Measurements from ENCODE around the gene IL18R1.

DNA sequence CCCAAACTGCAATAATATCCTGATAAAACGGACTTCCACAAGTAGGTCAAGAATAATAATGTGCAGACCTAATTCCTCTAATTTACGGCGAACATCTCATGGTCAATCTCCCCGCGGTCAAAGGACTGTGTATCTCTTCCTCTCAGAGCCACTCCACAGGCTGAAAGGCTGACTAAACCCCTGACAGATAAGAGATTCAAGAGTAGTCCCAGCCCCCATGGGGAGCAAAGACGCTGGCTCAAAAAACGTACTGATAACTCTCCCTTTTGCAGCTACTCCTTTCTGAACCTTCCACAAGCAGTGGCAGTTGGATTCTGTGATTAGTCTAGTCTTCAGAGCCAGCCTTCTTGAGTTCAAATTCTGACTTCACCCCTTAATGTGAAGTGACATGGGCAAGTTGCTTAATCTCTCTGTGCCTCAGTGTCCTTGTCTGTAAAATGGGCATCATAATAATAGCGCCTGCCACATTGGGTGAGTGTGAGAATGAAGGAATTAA is 19.7 kb upstream of the IL18R1 start:
- TF ChIP-seq EZH2phosphoT487 (IDR thresholded peaks at IDR 0.05; ENCODE audit: low read depth, severe bottlenecking, unreplicated experiment), result no peak
- TF ChIP-seq, protein P1, sequence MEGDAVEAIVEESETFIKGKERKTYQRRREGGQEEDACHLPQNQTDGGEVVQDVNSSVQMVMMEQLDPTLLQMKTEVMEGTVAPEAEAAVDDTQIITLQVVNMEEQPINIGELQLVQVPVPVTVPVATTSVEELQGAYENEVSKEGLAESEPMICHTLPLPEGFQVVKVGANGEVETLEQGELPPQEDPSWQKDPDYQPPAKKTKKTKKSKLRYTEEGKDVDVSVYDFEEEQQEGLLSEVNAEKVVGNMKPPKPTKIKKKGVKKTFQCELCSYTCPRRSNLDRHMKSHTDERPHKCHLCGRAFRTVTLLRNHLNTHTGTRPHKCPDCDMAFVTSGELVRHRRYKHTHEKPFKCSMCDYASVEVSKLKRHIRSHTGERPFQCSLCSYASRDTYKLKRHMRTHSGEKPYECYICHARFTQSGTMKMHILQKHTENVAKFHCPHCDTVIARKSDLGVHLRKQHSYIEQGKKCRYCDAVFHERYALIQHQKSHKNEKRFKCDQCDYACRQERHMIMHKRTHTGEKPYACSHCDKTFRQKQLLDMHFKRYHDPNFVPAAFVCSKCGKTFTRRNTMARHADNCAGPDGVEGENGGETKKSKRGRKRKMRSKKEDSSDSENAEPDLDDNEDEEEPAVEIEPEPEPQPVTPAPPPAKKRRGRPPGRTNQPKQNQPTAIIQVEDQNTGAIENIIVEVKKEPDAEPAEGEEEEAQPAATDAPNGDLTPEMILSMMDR (IDR thresholded peaks at IDR 0.05; ENCODE audit: poor library complexity), result no peak

Data from hepatocyte (in vitro differentiated cells).